NCI-H748 treated with DMSO at 0.1 percent for 48 hours (cell line): ENCODE results near the gene FBH1.
"Not testable (repeated sequence)": the region's sequence is repeated elsewhere in the genome, so short reads cannot be mapped to it uniquely, and the experiment has no call there.

Experiments used
- DNase-seq: peaks from one replicate; lab custom pipeline; 2025; lab: John Stamatoyannopoulos, UW

Gene FBH1

GRCh38 chr10:5942001-5942400 lies 52.0 kb downstream of the FBH1 start:
- no peak for DNase-seq

- no peak for DNase-seq
Observed at GRCh38 chr10:5942474-5942873, 52.4 kb downstream of the FBH1 start.

GRCh38 chr10:5943536-5943935 lies 53.5 kb downstream of the FBH1 start:
- no peak for DNase-seq

- no peak for DNase-seq
Observed at GRCh38 chr10:5944389-5945189, 54.5 kb downstream of the FBH1 start.

- DNase-seq: no peak
Observed at GRCh38 chr10:5945190-5945509, 55.1 kb downstream of the FBH1 start.

GRCh38 chr10:5945561-5946418 lies 55.7 kb downstream of the FBH1 start:
- DNase-seq: no peak

GRCh38 chr10:5946419-5946775 lies 56.4 kb downstream of the FBH1 start:
- DNase-seq: not testable (repeated sequence)

- no peak for DNase-seq
Observed at GRCh38 chr10:5946786-5947185, 56.7 kb downstream of the FBH1 start.

- DNase-seq: no peak
Observed at GRCh38 chr10:5947471-5948207, 57.6 kb downstream of the FBH1 start.

GRCh38 chr10:5948208-5948585 lies 58.2 kb downstream of the FBH1 start:
- DNase-seq: no peak

- no peak for DNase-seq
Observed at GRCh38 chr10:5949009-5949759, 59.1 kb downstream of the FBH1 start.

GRCh38 chr10:5951167-5951711 lies 61.2 kb downstream of the FBH1 start:
- DNase-seq: no peak

- DNase-seq: no peak
Observed at GRCh38 chr10:5951721-5952407, 61.8 kb downstream of the FBH1 start.

GRCh38 chr10:5952731-5953385 lies 62.8 kb downstream of the FBH1 start:
- no peak for DNase-seq

GRCh38 chr10:5953676-5954075 lies 63.6 kb downstream of the FBH1 start:
- DNase-seq: no peak

- DNase-seq: no peak
Observed at GRCh38 chr10:5956146-5956936, 66.3 kb downstream of the FBH1 start.

GRCh38 chr10:5958077-5958476 lies 68.0 kb downstream of the FBH1 start:
- DNase-seq: no peak

GRCh38 chr10:5958675-5959074 lies 68.6 kb downstream of the FBH1 start:
- DNase-seq: no peak

- DNase-seq: no peak
Observed at GRCh38 chr10:5959142-5959541, 69.1 kb downstream of the FBH1 start.

- no peak for DNase-seq
Observed at GRCh38 chr10:5959581-5960069, 69.6 kb downstream of the FBH1 start.
